ENCODE results near the gene LMX1A.

DNA sequence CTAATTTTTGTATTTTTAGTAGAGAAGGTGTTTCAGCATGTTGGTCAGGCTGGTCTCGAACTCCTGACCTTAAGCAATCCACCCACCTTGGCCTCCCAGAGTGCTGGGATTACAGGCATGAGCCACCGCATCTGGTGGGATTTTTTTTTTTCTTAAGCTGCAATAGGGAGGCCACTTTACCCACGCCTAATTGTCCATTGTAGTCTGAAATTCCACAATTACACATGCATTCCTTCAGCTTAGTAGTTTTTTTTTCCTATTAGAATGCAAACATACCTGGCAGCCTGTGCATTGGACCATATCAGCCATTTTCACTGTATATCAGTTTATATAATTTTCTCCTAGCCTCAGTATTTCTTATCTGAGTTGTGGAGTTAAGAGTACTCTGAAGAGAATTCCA is 186.8 kb downstream of the LMX1A start:
- TF ChIP-seq POLR2A (IDR thresholded peaks at IDR 0.05; ENCODE audit: low read length), result no peak
- no peak for TF ChIP-seq GATA1 (IDR thresholded peaks at IDR 0.05; ENCODE audit: low read depth, low read length)
